GM18861 (cell line): ENCODE data around the gene SH3TC1.

ENCODE experiments used
- ATAC-seq: cut with Tn5 transposase; IDR thresholded peaks from one replicate; pipeline ENCODE4 v1.9.1; 2021; ENCODE audit not compliant: unreplicated experiment

Gene SH3TC1

GRCh38 chr4:8241211-8241779, 42.2 kb downstream of the SH3TC1 start:
- ATAC-seq: no peak

DNA sequence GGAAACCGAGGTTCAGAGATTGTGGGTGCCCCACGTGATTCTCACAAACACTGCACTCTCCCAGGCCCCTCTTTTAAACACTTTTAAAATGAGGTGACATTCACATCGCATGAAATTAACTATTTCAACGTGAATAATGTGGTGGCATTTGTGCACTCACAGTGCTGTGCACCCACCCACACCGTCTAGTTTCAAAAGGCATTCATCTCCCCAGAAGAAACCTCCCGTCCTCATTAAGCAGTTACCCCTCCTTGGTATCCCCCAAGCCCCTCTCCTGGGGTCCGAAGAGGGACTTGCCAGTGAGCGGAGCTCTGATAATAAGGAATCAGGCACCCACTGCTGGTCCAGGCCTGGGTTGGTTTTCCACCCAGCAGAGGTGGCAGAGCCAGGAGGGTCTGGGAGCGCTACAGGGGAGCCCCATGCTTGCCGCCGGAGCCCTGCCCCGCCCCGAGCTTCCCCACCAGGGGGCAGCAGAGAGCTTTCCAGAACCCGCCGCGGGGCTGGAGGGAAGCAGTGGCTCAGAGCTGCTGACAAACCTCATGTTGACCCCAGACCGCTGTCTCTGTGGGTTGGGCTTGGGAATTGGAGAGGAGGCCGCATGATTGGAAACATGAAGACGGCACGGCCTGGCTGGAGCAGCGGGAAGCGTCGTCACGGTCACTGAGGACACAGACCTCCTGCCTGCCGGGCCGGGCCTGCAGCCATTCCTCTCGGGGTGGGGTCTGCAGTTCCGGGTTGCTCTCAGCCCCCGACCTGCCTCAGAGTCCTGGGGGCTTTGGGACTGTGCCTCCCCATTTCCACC, 43.0 kb downstream of the SH3TC1 start:
- peak; percentile 51 for ATAC-seq

DNA sequence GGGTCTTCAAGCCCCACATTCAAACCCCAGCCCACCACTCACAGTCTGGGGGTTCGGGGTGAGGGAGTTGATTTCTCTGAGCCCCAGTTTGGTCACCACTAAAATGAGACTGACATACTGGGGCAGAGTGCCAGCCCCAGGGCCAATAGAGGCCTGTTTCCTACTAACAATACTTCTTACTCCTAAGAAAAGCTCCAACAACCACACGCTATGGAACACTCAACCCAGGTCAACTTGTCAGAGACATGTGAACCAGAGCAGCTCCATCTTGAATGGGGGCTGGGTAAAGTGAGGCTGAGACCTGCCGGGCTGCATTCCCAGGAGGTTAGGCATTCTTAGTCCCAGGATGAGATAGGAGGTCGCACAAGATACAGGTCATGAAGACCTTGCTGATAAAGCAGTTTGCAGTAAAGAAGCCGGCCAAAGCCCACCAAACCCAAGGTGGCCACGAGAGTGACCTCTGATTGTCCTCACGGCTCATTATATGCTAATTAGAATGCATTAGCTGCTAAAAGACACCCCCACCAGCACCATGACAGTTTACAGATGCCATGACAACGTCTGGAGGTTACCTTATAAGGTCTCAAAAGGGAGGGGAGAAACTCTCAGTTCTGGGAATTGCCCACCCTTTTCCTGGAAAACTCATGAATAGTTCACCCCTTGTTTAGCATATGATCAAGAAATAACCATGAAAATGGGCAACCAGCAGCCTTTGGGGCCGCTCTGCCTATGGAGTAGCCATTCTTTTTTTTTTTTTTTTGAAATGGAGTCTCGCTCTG, 43.9 kb downstream of the SH3TC1 start:
- ATAC-seq: no peak

DNA sequence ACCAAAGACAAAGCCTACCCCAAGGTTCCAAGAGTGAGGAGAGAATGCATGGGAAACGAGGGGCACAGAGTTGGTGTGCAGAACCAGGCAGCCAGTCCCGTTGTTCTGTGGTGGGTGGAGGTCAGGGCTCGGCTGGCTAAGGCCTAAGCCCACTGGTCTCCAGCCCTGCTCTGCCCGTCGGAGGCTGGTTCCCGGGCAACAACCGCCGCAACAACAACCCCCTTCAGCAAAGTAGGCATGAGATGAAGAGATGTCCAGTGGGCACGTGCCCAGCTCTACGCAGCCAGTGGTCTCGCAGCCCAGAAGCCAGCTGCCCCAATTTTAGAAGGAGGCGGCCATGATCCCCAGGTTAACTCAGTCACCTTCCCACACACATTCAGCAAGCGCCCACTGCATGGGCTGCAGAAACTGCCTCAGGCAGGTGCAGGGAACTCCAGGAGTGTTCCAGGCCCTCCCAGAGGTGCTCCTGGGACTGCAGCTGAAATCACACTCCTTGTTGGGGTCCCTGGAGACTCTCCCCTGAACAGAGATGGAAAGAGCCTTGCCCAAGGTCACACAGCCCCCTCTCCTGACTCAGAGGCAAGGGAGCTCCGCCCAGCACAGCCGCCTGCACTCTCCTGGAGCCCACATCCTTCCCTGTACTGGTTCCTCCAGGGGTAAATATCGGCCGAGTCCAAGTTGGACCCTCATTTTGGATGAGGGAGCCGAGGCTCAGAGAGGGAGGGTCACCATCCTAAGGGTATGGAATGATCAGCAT, 45.1 kb downstream of the SH3TC1 start:
- no peak for ATAC-seq

GRCh38 chr4:8244931-8245460, 45.9 kb downstream of the SH3TC1 start:
- no peak for ATAC-seq

DNA sequence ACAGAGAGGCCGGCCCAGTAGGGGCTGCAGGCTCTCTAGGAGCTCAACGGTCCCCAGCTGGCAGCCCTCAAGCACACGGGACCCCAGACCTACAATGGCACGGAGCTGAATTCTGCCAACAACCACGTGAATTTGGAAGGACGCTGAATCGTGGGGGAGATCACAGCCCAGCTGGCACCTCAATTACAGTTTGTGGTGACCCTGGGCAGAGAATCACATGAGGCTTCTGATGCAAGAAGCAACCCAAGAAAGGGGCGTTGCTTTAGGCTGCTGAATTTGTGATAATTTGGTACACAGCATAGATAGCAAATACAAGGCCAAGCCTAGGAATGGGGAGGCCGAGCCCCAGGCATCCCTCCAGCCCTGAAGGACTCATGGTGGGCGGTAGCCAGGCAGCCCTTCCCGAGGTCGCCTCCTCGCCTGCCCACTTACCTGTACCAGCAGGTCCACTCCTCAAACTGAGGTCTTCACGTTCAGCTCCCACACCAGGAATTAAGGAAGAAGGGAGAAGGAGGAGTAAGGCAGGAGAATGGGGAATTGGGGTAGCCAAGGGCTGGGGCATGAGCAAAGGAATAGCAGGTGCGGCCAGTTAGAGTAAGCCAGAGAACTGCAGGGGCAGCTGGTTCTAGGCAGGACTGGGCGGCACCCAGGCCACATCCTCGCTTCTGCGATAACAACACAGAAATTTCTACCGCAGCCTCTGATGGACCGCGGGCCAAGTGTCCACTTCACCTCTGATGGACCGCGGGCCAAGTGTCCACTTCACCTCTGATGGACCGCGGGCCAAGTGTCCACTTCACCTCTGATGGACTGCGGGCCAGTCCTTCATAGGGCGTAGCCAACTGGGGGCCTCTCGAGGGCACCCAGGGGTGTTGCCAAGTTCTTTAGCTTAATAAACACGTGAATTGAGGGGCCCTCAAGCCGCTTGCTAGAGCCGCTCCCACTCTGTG, 47.1 kb downstream of the SH3TC1 start:
- no peak for ATAC-seq

- no peak for ATAC-seq
Measured at GRCh38 chr4:8247047-8247930, 48.2 kb downstream of the SH3TC1 start.

GRCh38 chr4:8248091-8248490, 49.0 kb downstream of the SH3TC1 start:
- no peak for ATAC-seq

GRCh38 chr4:8250227-8250626, 51.1 kb downstream of the SH3TC1 start:
- no peak for ATAC-seq

- ATAC-seq: no peak
Measured at GRCh38 chr4:8250637-8251036, 51.5 kb downstream of the SH3TC1 start.

- no peak for ATAC-seq
Measured at GRCh38 chr4:8251110-8251883, 52.2 kb downstream of the SH3TC1 start.

- ATAC-seq: no peak
Measured at GRCh38 chr4:8252301-8253173, 53.4 kb downstream of the SH3TC1 start.

- ATAC-seq: no peak
Measured at GRCh38 chr4:8254076-8254475, 55.0 kb downstream of the SH3TC1 start.

DNA sequence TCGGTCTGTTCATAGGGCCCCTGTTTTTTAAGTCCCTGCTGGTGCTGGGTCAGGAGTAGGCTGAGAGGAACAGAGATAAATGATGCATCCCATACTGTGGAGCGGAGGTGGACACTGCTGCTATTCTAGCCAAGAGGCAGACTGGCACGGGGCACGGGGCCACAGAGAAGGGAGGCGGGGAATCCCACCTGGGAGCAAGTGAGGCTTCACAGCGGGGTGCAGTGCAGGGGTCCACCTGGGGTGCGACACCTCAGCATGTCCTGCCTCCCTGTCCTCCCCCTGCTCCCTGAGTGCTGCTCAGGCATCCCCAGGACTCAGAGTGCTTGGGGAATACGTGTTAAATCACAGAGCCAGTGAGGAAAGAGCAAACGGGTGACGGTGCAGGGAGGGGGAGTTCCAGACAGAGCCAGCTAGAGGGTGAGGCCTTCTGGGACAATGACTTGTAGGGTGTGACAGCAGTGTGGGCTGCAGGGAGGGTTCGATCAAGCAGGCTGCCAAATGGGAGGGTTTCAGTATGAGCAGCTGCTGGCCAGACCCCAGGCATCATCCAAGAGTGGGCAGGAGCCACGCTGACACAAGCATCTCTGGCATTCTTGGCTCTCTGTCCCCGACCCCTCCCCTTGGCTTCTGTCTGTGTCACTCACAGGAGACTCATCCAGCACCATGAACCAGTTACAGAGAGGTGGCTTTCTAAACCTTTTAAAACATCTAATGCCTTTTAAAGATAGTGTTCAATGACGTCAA, 56.8 kb downstream of the SH3TC1 start:
- no peak for ATAC-seq

- ATAC-seq: no peak
Measured at GRCh38 chr4:8257854-8258253, 58.8 kb downstream of the SH3TC1 start.

GRCh38 chr4:8258552-8259212, 59.6 kb downstream of the SH3TC1 start:
- ATAC-seq: no peak
